Mucosa of descending colon (tissue), 3 donors: ENCODE data around the gene ASPN. TPM values are rescaled to one million over a fixed set of nuclear protein-coding genes. Genes with fewer than 3 reads are reported as not detected.

Experiments used
- ATAC-seq: fragments of 200-7000 bp; cut with Tn5 transposase; one replicate; pipeline ENCODE4 v1.9.1; 2020; ENCODE audit warnings: mild to moderate bottlenecking, moderate library complexity
- DNase-seq, 3 donors: peaks; one replicate each; pipeline ENCODE4 v3.0.0-alpha.2; 2020
- H3K36me3 ChIP-seq: fragments of 200-600 bp; one replicate; pipeline ENCODE4 v1.8.0; 2021; ENCODE audit warnings: low read depth, mild to moderate bottlenecking
- H3K4me1 ChIP-seq: fragments of 200-600 bp; one replicate; pipeline ENCODE4 v1.8.0; 2021; ENCODE audit warnings: low read depth, mild to moderate bottlenecking
- H3K4me3 ChIP-seq: fragments of 200-600 bp; one replicate; pipeline ENCODE4 v1.8.0; 2021; ENCODE audit warnings: mild to moderate bottlenecking
- H3K9me3 ChIP-seq: fragments of 200-600 bp; one replicate; pipeline ENCODE4 v1.8.0; 2021; ENCODE audit warnings: mild to moderate bottlenecking
- intact Hi-C, 2 donors: fragments of 100-400 bp; cut with DNase I in 1 of 2; cut with micrococcal nuclease in 1 of 2; formaldehyde crosslinking; loops; one replicate each; pipeline versions ENCODE4 v1.11.0 to v1.11.1; 2022; cut with DNase I, micrococcal nuclease
- total RNA-seq, 3 donors: library from RNA; stranded (reverse); fragmentation: NEBNext Ultra II Directional in 2 of 3; extraction: Animal tissue kit (Norgen Biotek cat#: 25700) in 2 of 3; gene quantifications; one replicate each; pipeline versions ENCODE4 v1.2.1 to v1.2.4, GENCODE V29; 2021 to 2023
- TF ChIP-seq, protein P1 (sequence below): fragments of 200-600 bp; IDR thresholded peaks from one replicate; pipeline ENCODE4 v1.8.0; 2022; ENCODE audit warnings: antibody characterized with exemption, mild to moderate bottlenecking
- donor health status: DM: no; HTN: no; CAD: no; lungs with moderate emphysema.
- donor health status: DM: no; HTN: no; CAD: no.
- donor health status: DM: no; HTN: yes; CAD: no.

Gene ASPN
- total RNA-seq, 3 donors from 2014 or later = 1.1 to 5.1 (median 1.3) TPM

- TF ChIP-seq, protein P1, sequence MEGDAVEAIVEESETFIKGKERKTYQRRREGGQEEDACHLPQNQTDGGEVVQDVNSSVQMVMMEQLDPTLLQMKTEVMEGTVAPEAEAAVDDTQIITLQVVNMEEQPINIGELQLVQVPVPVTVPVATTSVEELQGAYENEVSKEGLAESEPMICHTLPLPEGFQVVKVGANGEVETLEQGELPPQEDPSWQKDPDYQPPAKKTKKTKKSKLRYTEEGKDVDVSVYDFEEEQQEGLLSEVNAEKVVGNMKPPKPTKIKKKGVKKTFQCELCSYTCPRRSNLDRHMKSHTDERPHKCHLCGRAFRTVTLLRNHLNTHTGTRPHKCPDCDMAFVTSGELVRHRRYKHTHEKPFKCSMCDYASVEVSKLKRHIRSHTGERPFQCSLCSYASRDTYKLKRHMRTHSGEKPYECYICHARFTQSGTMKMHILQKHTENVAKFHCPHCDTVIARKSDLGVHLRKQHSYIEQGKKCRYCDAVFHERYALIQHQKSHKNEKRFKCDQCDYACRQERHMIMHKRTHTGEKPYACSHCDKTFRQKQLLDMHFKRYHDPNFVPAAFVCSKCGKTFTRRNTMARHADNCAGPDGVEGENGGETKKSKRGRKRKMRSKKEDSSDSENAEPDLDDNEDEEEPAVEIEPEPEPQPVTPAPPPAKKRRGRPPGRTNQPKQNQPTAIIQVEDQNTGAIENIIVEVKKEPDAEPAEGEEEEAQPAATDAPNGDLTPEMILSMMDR = no peak
- no peaks in the 10 kb centered on the region for H3K4me1 ChIP-seq
- no peak overlapping the region for H3K4me3 ChIP-seq
- ATAC-seq (no peak), DNase-seq (no peak)
- H3K36me3 ChIP-seq = no peaks in the 10 kb centered on the region
- intact Hi-C loops = no loop called here
- H3K9me3 ChIP-seq = no peaks in the 10 kb centered on the region
Measured at GRCh38 chr9:92518199-92518598, 35.9 kb upstream of the ASPN start.

- ATAC-seq (no peak), DNase-seq (no peak)
- intact Hi-C loops = no loop called here
- Histone ChIP-seq H3K36me3 (no peaks in the 10 kb centered on the region), H3K9me3 (no peaks in the 10 kb centered on the region), H3K4me1 (no peaks in the 10 kb centered on the region), H3K4me3 (no peak overlapping the region)
- TF ChIP-seq, protein P1 = no peak
Measured at GRCh38 chr9:92517046-92517445, 34.7 kb upstream of the ASPN start.

- H3K4me1 ChIP-seq = no peaks in the 10 kb centered on the region
- no peaks in the 10 kb centered on the region for H3K36me3 ChIP-seq
- ATAC-seq (no peak), DNase-seq (no peak)
- TF ChIP-seq, protein P1 = no peak
- H3K4me3 ChIP-seq = no peak overlapping the region
- intact Hi-C loops = no loop called here
- no peaks in the 10 kb centered on the region for H3K9me3 ChIP-seq
Measured at GRCh38 chr9:92516521-92516920, 34.2 kb upstream of the ASPN start.

GRCh38 chr9:92514635-92515034 is 32.3 kb upstream of the ASPN start:
- TF ChIP-seq, protein P1 = no peak
- H3K4me1 ChIP-seq = no peaks in the 10 kb centered on the region
- intact Hi-C loops = no loop called here
- no peak for DNase-seq
- no peaks in the 10 kb centered on the region for H3K9me3 ChIP-seq
- no peaks in the 10 kb centered on the region for H3K36me3 ChIP-seq
- H3K4me3 ChIP-seq = no peak overlapping the region
- no peak for ATAC-seq

DNA sequence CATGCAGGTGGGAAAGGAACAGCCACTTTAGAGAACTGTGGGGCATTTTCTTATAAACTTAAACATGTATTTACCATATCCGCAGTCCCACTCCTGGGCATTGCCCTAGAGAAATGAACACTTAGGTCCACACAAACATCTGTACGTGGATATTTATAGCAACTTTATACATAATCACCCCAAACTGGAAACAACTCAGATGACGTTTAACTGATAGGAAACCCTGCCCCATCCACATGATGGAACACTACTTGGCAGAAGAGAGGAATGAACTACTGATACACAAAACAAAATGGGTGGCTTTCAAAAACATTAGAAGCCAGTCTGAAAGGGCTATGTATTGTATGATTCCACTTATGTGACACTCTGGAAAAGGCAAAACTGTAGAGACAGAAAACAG is 31.0 kb upstream of the ASPN start:
- no peaks in the 10 kb centered on the region for H3K4me1 ChIP-seq

More for the DNA sequence above, 31.0 kb upstream of the ASPN start:
- Histone ChIP-seq H3K9me3 (no peaks in the 10 kb centered on the region), H3K4me3 (no peak overlapping the region), H3K36me3 (no peaks in the 10 kb centered on the region)
- TF ChIP-seq, protein P1 = no peak
- intact Hi-C loops = no loop called here
- no peak for DNase-seq
- ATAC-seq = no peak
